ENCODE data around the gene NUAK1. TPM values are rescaled to one million over a fixed set of nuclear protein-coding genes. Genes with fewer than 3 reads are reported as not detected.

The NUAK1 gene
- total and polyA plus RNA-seq, 7 donors, result 7.0 to 102 (median 21.8) TPM

DNA sequence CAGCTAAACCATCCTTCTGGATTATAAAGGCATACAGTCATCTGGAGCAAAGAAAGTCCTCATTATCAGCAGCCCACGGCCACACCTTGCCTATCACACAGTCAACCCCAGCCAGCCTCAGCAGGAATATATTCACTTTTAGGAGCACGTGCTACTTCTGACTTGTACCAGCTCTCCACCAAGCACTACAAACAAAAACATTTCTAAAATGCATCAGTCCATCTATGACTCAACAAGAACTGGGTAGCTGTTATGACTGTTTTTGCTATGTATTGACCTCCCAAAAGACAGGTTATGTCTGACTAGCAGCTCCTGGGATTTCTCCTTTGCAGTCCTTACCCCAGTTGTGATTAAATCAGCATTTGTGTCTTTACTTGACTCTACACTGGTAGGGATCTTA lies 31.2 kb downstream of the NUAK1 start:
- ATAC-seq (no peak), DNase-seq (no peak)
- Histone ChIP-seq H3K9me3 (no peaks in the 10 kb centered on the region), H3K4me1 (peaks cover 74% of the 10 kb centered on the region), H3K27me3 (ENCODE audit: insufficient read depth in 3 of 3, low read length in 2 of 3) (no peaks in the 10 kb centered on the region), H3K27ac (peak overlapping the region; percentile 71), H3K4me3 (no peak overlapping the region), H3K36me3 (ENCODE audit: insufficient read depth in 1 of 2, low read depth in 1 of 2) (no peaks in the 10 kb centered on the region)
- 69 to 88% (median 86%) methylated on average over 2 of the region's 2 CpGs for WGBS, 3 donors
- TF ChIP-seq, protein P1, sequence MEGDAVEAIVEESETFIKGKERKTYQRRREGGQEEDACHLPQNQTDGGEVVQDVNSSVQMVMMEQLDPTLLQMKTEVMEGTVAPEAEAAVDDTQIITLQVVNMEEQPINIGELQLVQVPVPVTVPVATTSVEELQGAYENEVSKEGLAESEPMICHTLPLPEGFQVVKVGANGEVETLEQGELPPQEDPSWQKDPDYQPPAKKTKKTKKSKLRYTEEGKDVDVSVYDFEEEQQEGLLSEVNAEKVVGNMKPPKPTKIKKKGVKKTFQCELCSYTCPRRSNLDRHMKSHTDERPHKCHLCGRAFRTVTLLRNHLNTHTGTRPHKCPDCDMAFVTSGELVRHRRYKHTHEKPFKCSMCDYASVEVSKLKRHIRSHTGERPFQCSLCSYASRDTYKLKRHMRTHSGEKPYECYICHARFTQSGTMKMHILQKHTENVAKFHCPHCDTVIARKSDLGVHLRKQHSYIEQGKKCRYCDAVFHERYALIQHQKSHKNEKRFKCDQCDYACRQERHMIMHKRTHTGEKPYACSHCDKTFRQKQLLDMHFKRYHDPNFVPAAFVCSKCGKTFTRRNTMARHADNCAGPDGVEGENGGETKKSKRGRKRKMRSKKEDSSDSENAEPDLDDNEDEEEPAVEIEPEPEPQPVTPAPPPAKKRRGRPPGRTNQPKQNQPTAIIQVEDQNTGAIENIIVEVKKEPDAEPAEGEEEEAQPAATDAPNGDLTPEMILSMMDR (IDR thresholded peaks at IDR 0.05), result no peak
- intact Hi-C loops (cut with DNase I), result no loop called here

GRCh38 chr12:106106892-106107291 lies 31.9 kb downstream of the NUAK1 start:
- 15 to 19% (median 18%) methylated on average over 6 of the region's 6 CpGs for WGBS, 3 donors
- Histone ChIP-seq H3K4me3 (no peak overlapping the region), H3K27ac (peak overlapping the region; percentile 71), H3K4me1 (peaks cover 73% of the 10 kb centered on the region), H3K36me3 (ENCODE audit: insufficient read depth in 1 of 2, low read depth in 1 of 2) (no peaks in the 10 kb centered on the region), H3K9me3 (no peaks in the 10 kb centered on the region), H3K27me3 (ENCODE audit: insufficient read depth in 3 of 3, low read length in 2 of 3) (no peaks in the 10 kb centered on the region)
- intact Hi-C loops (cut with DNase I), result no loop called here
- peak; percentile 74 to 91 (median 84) for ATAC-seq
- TF ChIP-seq, protein P1 (IDR thresholded peaks at IDR 0.05), result no peak
- no peak for DNase-seq

DNA sequence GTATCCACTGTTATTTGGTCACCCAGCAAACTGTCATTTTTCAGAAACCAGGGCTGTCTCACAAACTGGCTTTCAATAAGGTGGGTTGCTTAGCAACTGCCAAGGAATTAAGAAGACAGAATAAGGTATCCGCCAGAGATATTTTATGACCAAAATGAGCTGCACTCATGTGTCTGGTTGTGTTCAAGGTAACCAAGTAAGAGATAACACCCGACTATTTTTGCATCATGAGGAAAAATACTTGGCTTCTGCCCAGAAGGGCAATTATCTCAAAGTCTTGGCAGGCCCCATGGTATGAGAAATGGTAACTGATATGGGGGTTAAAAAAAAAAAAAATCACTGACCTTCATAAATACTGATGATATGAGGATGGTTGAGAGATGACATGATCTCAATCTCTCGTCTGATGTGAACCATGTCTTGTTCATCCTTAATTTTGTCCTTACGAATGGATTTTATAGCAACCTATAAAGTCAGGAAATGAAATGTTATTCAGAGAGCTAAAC lies 32.6 kb downstream of the NUAK1 start:
- no peak for DNase-seq
- Histone ChIP-seq H3K27ac (peak overlapping the region; percentile 71), H3K9me3 (no peaks in the 10 kb centered on the region), H3K36me3 (ENCODE audit: insufficient read depth in 1 of 2, low read depth in 1 of 2) (no peaks in the 10 kb centered on the region), H3K4me3 (no peak overlapping the region), H3K27me3 (ENCODE audit: insufficient read depth in 3 of 3, low read length in 2 of 3) (no peaks in the 10 kb centered on the region), H3K4me1 (peaks cover 67% of the 10 kb centered on the region)
- peak; percentile 38 to 67 (median 56) for ATAC-seq
- TF ChIP-seq, protein P1 (IDR thresholded peaks at IDR 0.05), result no peak
- intact Hi-C loops (cut with DNase I), result no loop called here
- 20 to 33% (median 23%) methylated on average over 4 of the region's 4 CpGs for WGBS, 3 donors

DNA sequence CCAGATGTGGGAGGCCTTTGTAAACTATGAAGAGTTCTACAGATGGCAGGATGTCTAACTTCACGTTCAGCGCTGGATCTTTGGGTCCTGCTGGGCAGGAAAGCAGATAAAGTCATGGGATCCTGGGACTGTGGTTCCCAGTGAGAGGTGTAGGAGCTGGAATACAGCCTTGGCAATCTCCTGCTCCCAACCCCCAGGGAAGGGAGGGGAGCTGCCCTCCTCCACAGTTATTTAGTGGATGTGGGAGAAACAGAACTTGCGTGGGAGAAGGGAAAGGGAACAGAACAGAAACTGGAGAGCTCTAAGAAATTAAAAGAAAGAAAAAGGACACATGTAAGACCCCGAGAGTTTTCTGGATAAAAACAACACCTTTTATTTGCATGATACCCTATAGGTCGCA lies 37.0 kb downstream of the NUAK1 start:
- H3K36me3 ChIP-seq (ENCODE audit: insufficient read depth in 1 of 2, low read depth in 1 of 2), result peaks cover 0 to 3% of the 10 kb centered on the region in 2 donors
- H3K9me3 ChIP-seq, result no peaks in the 10 kb centered on the region
- 80 to 85% (median 84%) methylated on average over 5 of the region's 5 CpGs for WGBS, 3 donors
- no peak overlapping the region for H3K4me3 ChIP-seq
- peaks cover 44% of the 10 kb centered on the region for H3K4me1 ChIP-seq
- intact Hi-C loops (cut with DNase I), result no loop called here
- TF ChIP-seq, protein P1 (IDR thresholded peaks at IDR 0.05), result no peak
- no peak for ATAC-seq
- no peak overlapping the region for H3K27ac ChIP-seq
- H3K27me3 ChIP-seq (ENCODE audit: insufficient read depth in 3 of 3, low read length in 2 of 3), result no peaks in the 10 kb centered on the region
- no peak for DNase-seq

DNA sequence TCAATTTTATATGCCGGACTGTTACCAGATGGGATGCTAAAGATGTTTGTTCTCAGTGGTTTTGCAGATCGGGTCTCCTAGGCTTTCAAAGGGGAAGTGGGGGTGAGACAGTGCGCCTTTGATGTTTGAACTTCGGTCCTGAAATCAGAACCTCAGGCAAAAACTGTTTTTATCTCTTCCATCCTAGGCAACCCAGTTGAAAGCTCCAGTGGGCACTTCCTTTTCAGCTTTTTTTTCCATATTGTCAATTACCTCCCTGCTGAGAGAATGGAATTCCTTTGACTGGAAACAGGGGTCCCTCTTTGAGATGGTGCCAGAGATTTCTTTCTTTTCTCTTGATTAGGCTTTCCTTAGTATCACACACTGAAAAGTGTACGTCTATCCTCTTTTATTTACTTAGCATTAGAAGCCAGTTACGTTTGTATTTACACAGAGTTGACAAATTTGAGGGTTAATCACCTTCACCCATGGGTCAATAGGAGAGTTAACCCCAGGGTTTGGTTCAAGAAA lies 40.0 kb downstream of the NUAK1 start:
- 86 to 91% (median 90%) methylated on average over 6 of the region's 6 CpGs for WGBS, 3 donors
- Histone ChIP-seq H3K36me3 (ENCODE audit: insufficient read depth in 1 of 2, low read depth in 1 of 2) (peaks cover 3 to 4% of the 10 kb centered on the region in 2 donors), H3K4me1 (peaks cover 30% of the 10 kb centered on the region), H3K4me3 (no peak overlapping the region), H3K27me3 (ENCODE audit: insufficient read depth in 3 of 3, low read length in 2 of 3) (no peaks in the 10 kb centered on the region), H3K27ac (no peak overlapping the region), H3K9me3 (no peaks in the 10 kb centered on the region)
- intact Hi-C loops (cut with DNase I), result no loop called here
- DNase-seq (no peak), ATAC-seq (no peak)
- TF ChIP-seq, protein P1 (IDR thresholded peaks at IDR 0.05), result no peak
